Measurements from ENCODE around the gene MYBL2. TPM values are rescaled to one million over a fixed set of nuclear protein-coding genes. Genes with fewer than 3 reads are reported as not detected.

MYBL2 gene
- total and polyA plus RNA-seq, 2 donors (not counting 3 experiments of a cell fraction or from before 2014, with no cell fraction given), result 35.7 to 105 TPM

DNA sequence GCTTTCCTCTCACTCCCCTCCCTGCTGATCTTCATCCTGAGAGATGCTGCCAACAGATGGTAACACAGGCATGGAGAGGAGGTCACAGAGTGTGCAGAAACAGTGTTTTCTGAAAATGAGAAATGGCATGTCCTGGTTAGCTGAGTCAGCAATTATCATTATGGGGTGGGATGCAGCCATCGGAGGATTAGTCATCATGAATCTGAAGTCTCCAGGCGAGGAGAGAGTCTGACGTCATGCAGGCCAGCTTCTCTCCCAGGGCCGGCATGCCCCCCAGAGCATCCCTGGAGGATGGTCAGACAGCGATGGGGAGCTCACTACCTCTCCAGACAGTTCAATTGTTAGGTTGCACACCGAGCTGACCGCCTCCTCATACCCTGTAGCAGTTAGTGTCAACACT is 64.6 kb downstream of the MYBL2 start:
- ChIA-PET CTCF (interaction anchor here (0.6 to 0.9 kb wide), 2 partner anchors 10 to 241 kb away, joined by 3 read pairs; no protein-coding TSS in a partner anchor), POLR2A (no interaction called here)
- DNase-seq (ENCODE audit: low read depth, low spot score) (no peak), FAIRE-seq (no peak)
- no peaks in the 10 kb centered on the region for H4K20me1 ChIP-seq (replicated peaks; ENCODE audit: control insufficient read depth, extremely low read depth, insufficient read depth, low read length)
- no peak overlapping the region for H3K9ac ChIP-seq (replicated peaks; ENCODE audit: extremely low read depth, insufficient read depth, low read length)
- H3K79me2 ChIP-seq (ENCODE audit: control insufficient read depth, insufficient read depth, low read length), result no peaks in the 10 kb centered on the region
- H3K9me1 ChIP-seq (replicated peaks; ENCODE audit: control insufficient read depth, extremely low read depth, insufficient read depth, low read length), result no peaks in the 10 kb centered on the region
- no peaks in the 10 kb centered on the region for H3K9me3 ChIP-seq (replicated peaks; ENCODE audit: control insufficient read depth, insufficient read depth, low read length)
- intact Hi-C loops (cut with micrococcal nuclease) (no loop called here), dilution Hi-C loops (cut with MboI; ENCODE audit: extremely low pct_ligation_motif_present, low sequenced_read_pairs) (no loop called here)
- H3K4me1 ChIP-seq (ENCODE audit: control insufficient read depth, extremely low read depth, insufficient read depth, low read length), result peaks cover 3% of the 10 kb centered on the region
- no peak overlapping the region for H2AFZ ChIP-seq (ENCODE audit: low read depth, low read length)
- no TSS peak for BruUV-seq (replicated peaks)
- no peak overlapping the region for H3K27ac ChIP-seq (ENCODE audit: insufficient read depth, low read depth, low read length)
- H3K27me3 ChIP-seq (ENCODE audit: control insufficient read depth in 2 of 2, insufficient read depth in 2 of 2, low read length in 2 of 2), result peaks cover 0 to 3% of the 10 kb centered on the region in 2 experiments
- no peak overlapping the region for H3K4me3 ChIP-seq (replicated peaks in 1 of 3; ENCODE audit: insufficient read depth in 1 of 3, low read depth in 1 of 3, low read length in 3 of 3)
- TF ChIP-seq POLR2AphosphoS5 (IDR thresholded peaks at IDR 0.05; ENCODE audit: insufficient read depth, low read depth, low read length) (no peak), EZH2 (IDR thresholded peaks at IDR 0.05; ENCODE audit: borderline replicate concordance, low read depth, low read length, severe bottlenecking) (no peak), GATA2 (IDR thresholded peaks at IDR 0.05; ENCODE audit: insufficient read depth, insufficient read length, low read depth, low read length) (no peak), MYC (IDR thresholded peaks at IDR 0.05; ENCODE audit: low read depth, low read length) (no peak), JUN (IDR thresholded peaks at IDR 0.05; ENCODE audit: borderline replicate concordance, insufficient read depth, insufficient read length, low read depth) (no peak), POLR2A (IDR thresholded peaks at IDR 0.05; ENCODE audit: low read depth, low read length) (no peak), FOS (IDR thresholded peaks at IDR 0.05; ENCODE audit: borderline replicate concordance, insufficient read depth, low read length) (no peak)
- TF ChIP-seq, protein P1, sequence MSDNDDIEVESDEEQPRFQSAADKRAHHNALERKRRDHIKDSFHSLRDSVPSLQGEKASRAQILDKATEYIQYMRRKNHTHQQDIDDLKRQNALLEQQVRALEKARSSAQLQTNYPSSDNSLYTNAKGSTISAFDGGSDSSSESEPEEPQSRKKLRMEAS (IDR thresholded peaks at IDR 0.05; ENCODE audit: insufficient read depth, insufficient read length), result no peak
- TF ChIP-seq, protein P2, sequence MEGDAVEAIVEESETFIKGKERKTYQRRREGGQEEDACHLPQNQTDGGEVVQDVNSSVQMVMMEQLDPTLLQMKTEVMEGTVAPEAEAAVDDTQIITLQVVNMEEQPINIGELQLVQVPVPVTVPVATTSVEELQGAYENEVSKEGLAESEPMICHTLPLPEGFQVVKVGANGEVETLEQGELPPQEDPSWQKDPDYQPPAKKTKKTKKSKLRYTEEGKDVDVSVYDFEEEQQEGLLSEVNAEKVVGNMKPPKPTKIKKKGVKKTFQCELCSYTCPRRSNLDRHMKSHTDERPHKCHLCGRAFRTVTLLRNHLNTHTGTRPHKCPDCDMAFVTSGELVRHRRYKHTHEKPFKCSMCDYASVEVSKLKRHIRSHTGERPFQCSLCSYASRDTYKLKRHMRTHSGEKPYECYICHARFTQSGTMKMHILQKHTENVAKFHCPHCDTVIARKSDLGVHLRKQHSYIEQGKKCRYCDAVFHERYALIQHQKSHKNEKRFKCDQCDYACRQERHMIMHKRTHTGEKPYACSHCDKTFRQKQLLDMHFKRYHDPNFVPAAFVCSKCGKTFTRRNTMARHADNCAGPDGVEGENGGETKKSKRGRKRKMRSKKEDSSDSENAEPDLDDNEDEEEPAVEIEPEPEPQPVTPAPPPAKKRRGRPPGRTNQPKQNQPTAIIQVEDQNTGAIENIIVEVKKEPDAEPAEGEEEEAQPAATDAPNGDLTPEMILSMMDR (IDR thresholded peaks at IDR 0.05; ENCODE audit: extremely low read depth in 1 of 2, insufficient read depth in 1 of 2, low read depth in 1 of 2, low read length in 2 of 2), result no peak
- H3K4me2 ChIP-seq (ENCODE audit: insufficient read depth, low read length), result no peak overlapping the region
- no peaks in the 10 kb centered on the region for H3K36me3 ChIP-seq (ENCODE audit: control insufficient read depth in 2 of 2, extremely low read depth in 1 of 2, insufficient read depth in 2 of 2, low read length in 2 of 2)
